ENCODE results near the gene LRRC15. TPM values are rescaled to one million over a fixed set of nuclear protein-coding genes. Genes with fewer than 3 reads are reported as not detected.

Gene LRRC15
- total and polyA plus RNA-seq, 2 experiments from 2014 or later: 16.4 to 21.2 TPM

DNA sequence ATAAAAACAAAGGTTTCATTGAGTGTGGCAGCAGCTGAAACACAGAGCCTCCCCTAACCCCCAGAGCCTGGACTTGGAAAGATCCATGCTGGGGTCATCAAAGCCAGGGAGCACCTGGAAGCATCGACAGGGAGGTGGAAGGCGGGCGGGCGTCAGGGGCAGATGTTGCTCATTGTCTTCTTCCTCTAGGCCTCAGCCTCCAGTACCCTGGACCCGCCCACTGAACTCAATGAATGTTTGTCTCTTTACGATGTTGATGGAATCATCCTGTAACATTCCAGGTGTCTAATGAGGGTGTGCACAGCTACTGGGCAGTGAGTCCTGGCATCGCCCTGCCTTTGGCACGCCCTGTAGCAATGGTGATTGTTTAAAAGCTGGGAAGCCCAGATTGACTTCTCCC lies 19.7 kb upstream of the LRRC15 start:
- WGBS, 2 experiments (ENCODE audit: low coverage in 1 of 2, low lambda C conversion rate in 2 of 2, missing lambda C conversion rate in 2 of 2): 89 to 93% methylated on average over 8 of the region's 8 CpGs
- H3K9me3 ChIP-seq (ENCODE audit: low read depth): no peaks in the 10 kb centered on the region

DNA sequence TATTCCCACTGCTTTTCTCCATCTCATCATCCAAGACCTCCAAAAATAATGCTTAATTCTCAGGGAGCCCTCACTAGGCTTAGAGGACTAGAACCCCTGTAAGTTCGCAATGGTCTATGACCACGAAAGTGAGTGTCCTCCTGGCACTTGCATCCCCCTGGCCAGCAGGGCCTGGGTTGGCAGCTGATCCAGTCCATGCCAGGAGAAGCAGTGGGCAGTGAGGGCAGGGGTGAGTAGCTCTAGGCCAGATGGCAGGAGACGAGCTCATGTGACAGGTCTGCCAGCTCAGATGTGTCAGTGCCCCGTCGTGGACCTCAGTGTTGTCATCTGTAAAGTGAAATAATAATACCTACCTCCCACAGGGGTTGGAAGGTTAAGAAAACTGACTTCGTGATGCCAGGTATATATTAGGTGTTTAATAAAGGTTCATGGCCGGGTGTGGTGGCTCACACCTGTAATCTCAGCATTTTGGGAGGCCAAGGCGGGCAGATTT lies 18.4 kb upstream of the LRRC15 start:
- Histone ChIP-seq H3K27me3 (replicated peaks; ENCODE audit: insufficient read depth) (peaks cover 10% of the 10 kb centered on the region), H4K20me1 (ENCODE audit: insufficient read depth) (no peaks in the 10 kb centered on the region), H3K4me3 (no peak overlapping the region), H3K79me2 (ENCODE audit: insufficient read depth) (no peaks in the 10 kb centered on the region), H3F3A (ENCODE audit: insufficient read depth) (no peaks in the 10 kb centered on the region), H3K9me2 (ENCODE audit: insufficient read depth) (no peaks in the 10 kb centered on the region), H2AFZ (no peak overlapping the region), H3K9me3 (ENCODE audit: low read depth) (no peaks in the 10 kb centered on the region), H3K36me3 (ENCODE audit: low read depth) (no peaks in the 10 kb centered on the region), H3K9ac (no peak overlapping the region), H3K4me1 (ENCODE audit: insufficient read depth) (no peaks in the 10 kb centered on the region), H3K27ac (no peak overlapping the region), H3K4me2 (ENCODE audit: unreplicated experiment) (no peak overlapping the region)
- TF ChIP-seq EZH2phosphoT487 (IDR thresholded peaks at IDR 0.05; ENCODE audit: insufficient read depth, low read depth) (no peak), EZH2 (IDR thresholded peaks at IDR 0.05; ENCODE audit: insufficient read depth, poor library complexity, severe bottlenecking) (no peak)
- WGBS, 2 experiments (ENCODE audit: low coverage in 1 of 2, low lambda C conversion rate in 2 of 2, missing lambda C conversion rate in 2 of 2): 82 to 87% methylated on average over 8 of the region's 8 CpGs
- in situ Hi-C loops (cut with MboI): no loop called here
- DNase-seq: no peak

More for the DNA sequence above, 19.7 kb upstream of the LRRC15 start:
- no peak overlapping the region for H2AFZ ChIP-seq
- TF ChIP-seq EZH2phosphoT487 (IDR thresholded peaks at IDR 0.05; ENCODE audit: insufficient read depth, low read depth) (no peak), EZH2 (IDR thresholded peaks at IDR 0.05; ENCODE audit: insufficient read depth, poor library complexity, severe bottlenecking) (no peak)
- H3K27ac ChIP-seq: no peak overlapping the region
- no peaks in the 10 kb centered on the region for H3K4me1 ChIP-seq (ENCODE audit: insufficient read depth)
- no peaks in the 10 kb centered on the region for H3F3A ChIP-seq (ENCODE audit: insufficient read depth)
- peaks cover 10% of the 10 kb centered on the region for H3K27me3 ChIP-seq (replicated peaks; ENCODE audit: insufficient read depth)
- H4K20me1 ChIP-seq (ENCODE audit: insufficient read depth): no peaks in the 10 kb centered on the region
- no peaks in the 10 kb centered on the region for H3K79me2 ChIP-seq (ENCODE audit: insufficient read depth)
- no peak for DNase-seq
- in situ Hi-C loops (cut with MboI): no loop called here
- H3K36me3 ChIP-seq (ENCODE audit: low read depth): no peaks in the 10 kb centered on the region
- no peaks in the 10 kb centered on the region for H3K9me2 ChIP-seq (ENCODE audit: insufficient read depth)
- H3K9ac ChIP-seq: no peak overlapping the region
- no peak overlapping the region for H3K4me3 ChIP-seq
- no peak overlapping the region for H3K4me2 ChIP-seq (ENCODE audit: unreplicated experiment)

DNA sequence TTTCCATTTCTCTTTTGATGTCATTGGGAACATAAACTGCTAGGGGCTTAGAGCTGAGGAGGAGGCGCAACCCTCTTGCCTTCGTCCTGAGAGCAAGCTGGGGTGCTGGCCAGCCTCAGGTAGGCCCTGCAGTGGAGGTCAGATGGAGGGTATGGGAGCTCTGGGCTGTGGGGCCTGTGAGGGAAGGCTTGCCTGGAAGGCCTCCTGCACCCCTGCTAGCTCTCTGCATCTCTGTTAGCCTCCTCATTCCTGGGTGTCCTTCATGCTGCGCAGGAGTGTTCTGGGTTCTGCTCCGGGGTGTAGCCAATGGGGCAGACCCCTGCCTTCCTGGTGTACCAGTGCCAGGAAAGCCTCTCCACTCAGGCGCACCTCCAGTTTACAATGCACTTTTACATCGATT lies 17.7 kb upstream of the LRRC15 start:
- in situ Hi-C loops (cut with MboI): no loop called here
- Histone ChIP-seq H3K36me3 (ENCODE audit: low read depth) (no peaks in the 10 kb centered on the region), H3K27ac (no peak overlapping the region)

DNA sequence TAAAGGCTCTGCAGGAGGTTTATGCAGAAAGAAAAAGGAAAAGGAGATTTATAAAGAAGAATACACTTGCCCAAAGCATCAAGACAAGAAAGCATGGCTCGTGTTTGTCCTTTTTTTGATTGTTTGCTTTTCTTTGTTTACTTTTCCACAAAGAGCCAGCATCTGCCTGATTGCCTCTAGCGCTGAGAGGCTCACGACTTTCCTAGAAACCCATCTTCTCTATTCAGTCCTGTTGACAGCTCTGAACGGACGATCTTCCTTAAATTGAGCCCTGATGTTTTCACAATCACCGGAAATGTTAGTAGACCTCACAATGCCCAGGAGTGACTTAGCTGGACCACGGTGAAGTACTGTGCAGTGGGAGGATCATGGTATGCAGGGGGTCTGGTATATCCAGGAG lies 17.1 kb upstream of the LRRC15 start:
- Histone ChIP-seq H2AFZ (no peak overlapping the region), H3K27ac (no peak overlapping the region), H3K27me3 (replicated peaks; ENCODE audit: insufficient read depth) (peaks cover 10% of the 10 kb centered on the region), H3K9me3 (ENCODE audit: low read depth) (no peaks in the 10 kb centered on the region), H3K36me3 (ENCODE audit: low read depth) (no peaks in the 10 kb centered on the region), H3K9ac (no peak overlapping the region), H3F3A (ENCODE audit: insufficient read depth) (no peaks in the 10 kb centered on the region), H3K79me2 (ENCODE audit: insufficient read depth) (no peaks in the 10 kb centered on the region), H3K9me2 (ENCODE audit: insufficient read depth) (no peaks in the 10 kb centered on the region), H3K4me1 (ENCODE audit: insufficient read depth) (no peaks in the 10 kb centered on the region), H3K4me3 (no peak overlapping the region), H4K20me1 (ENCODE audit: insufficient read depth) (no peaks in the 10 kb centered on the region), H3K4me2 (ENCODE audit: unreplicated experiment) (no peak overlapping the region)
- WGBS, 2 experiments (ENCODE audit: low coverage in 1 of 2, low lambda C conversion rate in 2 of 2, missing lambda C conversion rate in 2 of 2): 53 to 54% methylated on average over 7 of the region's 7 CpGs
- no peak for TF ChIP-seq EZH2 (IDR thresholded peaks at IDR 0.05; ENCODE audit: insufficient read depth, poor library complexity, severe bottlenecking)
- in situ Hi-C loops (cut with MboI): no loop called here
- DNase-seq: no peak

More for the DNA sequence above, 17.7 kb upstream of the LRRC15 start:
- Histone ChIP-seq H4K20me1 (ENCODE audit: insufficient read depth) (no peaks in the 10 kb centered on the region), H3K27me3 (replicated peaks; ENCODE audit: insufficient read depth) (peaks cover 10% of the 10 kb centered on the region), H3K4me2 (ENCODE audit: unreplicated experiment) (no peak overlapping the region), H3K9me3 (ENCODE audit: low read depth) (no peaks in the 10 kb centered on the region), H3F3A (ENCODE audit: insufficient read depth) (no peaks in the 10 kb centered on the region), H3K9me2 (ENCODE audit: insufficient read depth) (no peaks in the 10 kb centered on the region), H3K9ac (no peak overlapping the region), H3K4me1 (ENCODE audit: insufficient read depth) (no peaks in the 10 kb centered on the region), H3K4me3 (no peak overlapping the region), H3K79me2 (ENCODE audit: insufficient read depth) (no peaks in the 10 kb centered on the region), H2AFZ (no peak overlapping the region)
- TF ChIP-seq EZH2 (IDR thresholded peaks at IDR 0.05; ENCODE audit: insufficient read depth, poor library complexity, severe bottlenecking) (no peak), EZH2phosphoT487 (IDR thresholded peaks at IDR 0.05; ENCODE audit: insufficient read depth, low read depth) (no peak)
- WGBS, 2 experiments (ENCODE audit: low coverage in 1 of 2, low lambda C conversion rate in 2 of 2, missing lambda C conversion rate in 2 of 2): 92 to 95% methylated on average over 6 of the region's 6 CpGs
- DNase-seq: no peak

DNA sequence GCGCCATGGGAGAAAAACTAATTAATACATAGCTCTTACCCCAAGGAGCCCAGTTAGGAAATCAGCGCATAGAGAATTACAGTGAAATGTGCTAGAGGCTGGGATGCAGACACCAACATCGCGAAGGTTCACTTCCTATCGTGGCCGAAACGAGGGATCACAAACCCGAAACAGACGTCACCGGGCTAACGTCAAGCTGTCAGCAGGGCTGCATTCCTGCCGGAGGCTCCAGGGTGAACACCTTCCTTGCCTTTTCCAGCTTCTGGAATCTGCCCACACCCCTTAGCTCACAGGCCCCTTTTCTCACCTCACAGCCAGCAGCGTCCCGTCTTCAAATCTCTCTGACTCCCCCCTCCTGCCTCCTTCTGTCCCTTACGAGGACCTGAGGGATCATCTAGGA lies 16.5 kb upstream of the LRRC15 start:
- no peak for TF ChIP-seq EZH2phosphoT487 (IDR thresholded peaks at IDR 0.05; ENCODE audit: insufficient read depth, low read depth)
- no peak for TF ChIP-seq EZH2 (IDR thresholded peaks at IDR 0.05; ENCODE audit: insufficient read depth, poor library complexity, severe bottlenecking)
- H3K4me3 ChIP-seq: no peak overlapping the region
- no peak overlapping the region for H3K4me2 ChIP-seq (ENCODE audit: unreplicated experiment)
- no peak for DNase-seq
- no peaks in the 10 kb centered on the region for H4K20me1 ChIP-seq (ENCODE audit: insufficient read depth)
- no peaks in the 10 kb centered on the region for H3K9me2 ChIP-seq (ENCODE audit: insufficient read depth)
- no peaks in the 10 kb centered on the region for H3K4me1 ChIP-seq (ENCODE audit: insufficient read depth)
- no peak overlapping the region for H3K9ac ChIP-seq
- H3K9me3 ChIP-seq (ENCODE audit: low read depth): no peaks in the 10 kb centered on the region
- H3K27ac ChIP-seq: no peak overlapping the region
- in situ Hi-C loops (cut with MboI): no loop called here
- H3F3A ChIP-seq (ENCODE audit: insufficient read depth): no peaks in the 10 kb centered on the region
- no peaks in the 10 kb centered on the region for H3K79me2 ChIP-seq (ENCODE audit: insufficient read depth)
- H2AFZ ChIP-seq: no peak overlapping the region
- H3K36me3 ChIP-seq (ENCODE audit: low read depth): no peaks in the 10 kb centered on the region
- H3K27me3 ChIP-seq (replicated peaks; ENCODE audit: insufficient read depth): peaks cover 10% of the 10 kb centered on the region
- 71 to 75% methylated on average over 15 of the region's 15 CpGs for WGBS, 2 experiments (ENCODE audit: low coverage in 1 of 2, low lambda C conversion rate in 2 of 2, missing lambda C conversion rate in 2 of 2)

Data from GM23248 (cell line).